HCT116 (cell line): ENCODE data around the gene KLK7.

Source experiments
- CEBPB ChIP-seq: IDR thresholded peaks from 2 replicates; pipeline ENCODE4 v1.6.1; 2012; ENCODE audit warnings: low read depth
- CTCF ChIP-seq, 3 experiments: fragments of 200-600 bp in 1 of 3; sonication (generic) in 1 of 3; IDR thresholded peaks in 2 of 3; conservative IDR thresholded peaks in 1 of 3; 2 replicates each; pipeline ENCODE4 v1.5.1; 2012 to 2017; ENCODE audit warnings: low read depth in 2 of 3, low read length in 2 of 3, antibody characterized with exemption in 1 of 3, borderline replicate concordance in 1 of 3, control low read depth in 1 of 3, mild to moderate bottlenecking in 1 of 3, mixed read lengths in 1 of 3, mixed run types in 1 of 3, moderate library complexity in 1 of 3; ENCODE audit not compliant: insufficient read depth in 1 of 3
- EZH2 ChIP-seq: fragments of 200-600 bp; sonication (generic); IDR thresholded peaks from 2 replicates; pipeline ENCODE4 v1.6.1; 2017; ENCODE audit warnings: antibody characterized with exemption, mixed run types
- POLR2A ChIP-seq: IDR thresholded peaks from 2 replicates; pipeline ENCODE4 v1.7.0; 2011; ENCODE audit warnings: borderline replicate concordance; ENCODE audit not compliant: insufficient read depth, insufficient read length; ENCODE audit errors: extremely low read depth
- POLR2AphosphoS5 ChIP-seq: IDR thresholded peaks from 2 replicates; pipeline ENCODE4 v1.6.1; 2011; ENCODE audit warnings: mild to moderate bottlenecking, low read depth, low read length, moderate library complexity
- RAD21 ChIP-seq: IDR thresholded peaks from 2 replicates; pipeline ENCODE4 v1.6.1; 2012; ENCODE audit warnings: low read depth, mild to moderate bottlenecking
- REST ChIP-seq: IDR thresholded peaks from 2 replicates; pipeline ENCODE4 v1.6.1; 2012; ENCODE audit warnings: low read depth
- ZNF274 ChIP-seq: fragments of 200-500 bp; sonication (Bioruptor generic); IDR thresholded peaks from 2 replicates; pipeline ENCODE4 v1.6.1; 2014; ENCODE audit warnings: mild to moderate bottlenecking, low read depth, low read length, inconsistent platforms
- TF ChIP-seq, protein P1 (sequence below): IDR thresholded peaks from 2 replicates; pipeline ENCODE4 v1.6.1; 2012
- TF ChIP-seq, protein P2 (sequence below): IDR thresholded peaks from 2 replicates; pipeline ENCODE4 v1.6.1; 2011; ENCODE audit warnings: mild to moderate bottlenecking, low read length, moderate library complexity; ENCODE audit not compliant: insufficient replicate concordance; ENCODE audit errors: extremely low read depth

DNA sequence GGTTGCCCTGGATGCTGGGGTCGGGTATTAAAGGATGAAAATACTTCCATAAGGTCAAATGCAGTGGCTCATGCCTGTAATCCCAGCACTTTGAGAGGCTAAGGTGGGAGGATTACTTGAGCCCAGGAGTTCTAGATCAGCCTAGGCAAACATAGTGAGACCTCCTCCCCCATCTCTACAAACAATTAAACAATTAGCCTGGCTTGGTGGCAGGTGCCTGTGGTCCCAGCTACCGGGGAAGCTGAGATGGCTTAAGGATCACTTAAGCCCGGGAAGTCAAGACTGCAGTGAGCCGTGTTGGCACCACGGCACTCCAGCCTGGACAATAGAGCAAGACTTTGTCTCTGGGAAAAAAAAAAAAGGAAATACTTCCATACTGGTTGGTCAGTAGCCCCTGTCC lies 41.2 kb upstream of the KLK7 start:
- no peak for TF ChIP-seq POLR2A
- TF ChIP-seq POLR2AphosphoS5, result no peak
- TF ChIP-seq CTCF (IDR thresholded peaks at IDR 0.05 in 2 of 3, conservative IDR thresholded peaks at IDR 0.05 in 1 of 3; ENCODE audit: borderline replicate concordance in 1 of 3, insufficient read depth in 1 of 3, low read depth in 2 of 3, low read length in 2 of 3), result no peak
- no peak for TF ChIP-seq EZH2
- TF ChIP-seq, protein P1, sequence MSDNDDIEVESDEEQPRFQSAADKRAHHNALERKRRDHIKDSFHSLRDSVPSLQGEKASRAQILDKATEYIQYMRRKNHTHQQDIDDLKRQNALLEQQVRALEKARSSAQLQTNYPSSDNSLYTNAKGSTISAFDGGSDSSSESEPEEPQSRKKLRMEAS, result no peak
- TF ChIP-seq ZNF274, result no peak
- TF ChIP-seq REST, result no peak
- TF ChIP-seq, protein P2, sequence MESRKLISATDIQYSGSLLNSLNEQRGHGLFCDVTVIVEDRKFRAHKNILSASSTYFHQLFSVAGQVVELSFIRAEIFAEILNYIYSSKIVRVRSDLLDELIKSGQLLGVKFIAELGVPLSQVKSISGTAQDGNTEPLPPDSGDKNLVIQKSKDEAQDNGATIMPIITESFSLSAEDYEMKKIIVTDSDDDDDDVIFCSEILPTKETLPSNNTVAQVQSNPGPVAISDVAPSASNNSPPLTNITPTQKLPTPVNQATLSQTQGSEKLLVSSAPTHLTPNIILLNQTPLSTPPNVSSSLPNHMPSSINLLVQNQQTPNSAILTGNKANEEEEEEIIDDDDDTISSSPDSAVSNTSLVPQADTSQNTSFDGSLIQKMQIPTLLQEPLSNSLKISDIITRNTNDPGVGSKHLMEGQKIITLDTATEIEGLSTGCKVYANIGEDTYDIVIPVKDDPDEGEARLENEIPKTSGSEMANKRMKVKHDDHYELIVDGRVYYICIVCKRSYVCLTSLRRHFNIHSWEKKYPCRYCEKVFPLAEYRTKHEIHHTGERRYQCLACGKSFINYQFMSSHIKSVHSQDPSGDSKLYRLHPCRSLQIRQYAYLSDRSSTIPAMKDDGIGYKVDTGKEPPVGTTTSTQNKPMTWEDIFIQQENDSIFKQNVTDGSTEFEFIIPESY, result no peak
- no peak for TF ChIP-seq CEBPB
- no peak for TF ChIP-seq RAD21
